Ascending aorta (tissue), 2 donors: ENCODE measurements around the gene DTX4. TPM values are rescaled to one million over a fixed set of nuclear protein-coding genes. Genes with fewer than 3 reads are reported as not detected.

Experiments used
- DNase-seq, 2 donors: peaks; one replicate each; pipeline ENCODE4 v3.0.0-alpha.2; 2019; ENCODE audit warnings: low spot score in 2 of 2
- H3K27ac ChIP-seq, 2 donors: fragments of 200-600 bp; sonication (generic); one replicate each; pipeline ENCODE4 v1.5.1; 2016 to 2017; ENCODE audit warnings: mild to moderate bottlenecking in 1 of 2
- H3K27me3 ChIP-seq: fragments of 200-600 bp; sonication (generic); one replicate; pipeline ENCODE4 v1.5.1; 2017
- H3K36me3 ChIP-seq, 2 donors: fragments of 200-600 bp; sonication (generic); one replicate each; pipeline ENCODE4 v1.5.1; 2016
- H3K4me1 ChIP-seq, 2 donors: fragments of 200-600 bp; sonication (generic); one replicate each; pipeline ENCODE4 v1.5.1; 2016 to 2017; ENCODE audit warnings: mild to moderate bottlenecking in 1 of 2
- H3K4me3 ChIP-seq, 2 donors: fragments of 200-600 bp; sonication (generic); one replicate each; pipeline ENCODE4 v1.5.1; 2016 to 2017; ENCODE audit warnings: mild to moderate bottlenecking in 1 of 2
- H3K9me3 ChIP-seq, 2 donors: fragments of 200-600 bp; sonication (generic); one replicate each; pipeline ENCODE4 v1.5.1; 2016
- intact Hi-C: fragments of 100-400 bp; cut with DNase I; formaldehyde crosslinking; loops from one replicate; pipeline ENCODE4 v1.15.1; 2023
- total RNA-seq: library from RNA; depleted of rRNA; stranded (reverse); fragments of >200 nt; gene quantifications from one replicate; pipeline ENCODE4 v1.1.0, GENCODE V29; 2016
- TF ChIP-seq, protein P1 (sequence below), 3 experiments: fragments of 200-600 bp in 2 of 3; fragments of 450-650 bp in 1 of 3; sonication (generic) in 2 of 3; IDR thresholded peaks; one replicate each; pipeline ENCODE4 v1.5.1; 2016 to 2019; ENCODE audit warnings: antibody characterized with exemption in 3 of 3, mild to moderate bottlenecking in 1 of 3, moderate library complexity in 1 of 3

DTX4 gene
- total RNA-seq, 1 donor from 2014 or later, result 9.6 TPM

DNA sequence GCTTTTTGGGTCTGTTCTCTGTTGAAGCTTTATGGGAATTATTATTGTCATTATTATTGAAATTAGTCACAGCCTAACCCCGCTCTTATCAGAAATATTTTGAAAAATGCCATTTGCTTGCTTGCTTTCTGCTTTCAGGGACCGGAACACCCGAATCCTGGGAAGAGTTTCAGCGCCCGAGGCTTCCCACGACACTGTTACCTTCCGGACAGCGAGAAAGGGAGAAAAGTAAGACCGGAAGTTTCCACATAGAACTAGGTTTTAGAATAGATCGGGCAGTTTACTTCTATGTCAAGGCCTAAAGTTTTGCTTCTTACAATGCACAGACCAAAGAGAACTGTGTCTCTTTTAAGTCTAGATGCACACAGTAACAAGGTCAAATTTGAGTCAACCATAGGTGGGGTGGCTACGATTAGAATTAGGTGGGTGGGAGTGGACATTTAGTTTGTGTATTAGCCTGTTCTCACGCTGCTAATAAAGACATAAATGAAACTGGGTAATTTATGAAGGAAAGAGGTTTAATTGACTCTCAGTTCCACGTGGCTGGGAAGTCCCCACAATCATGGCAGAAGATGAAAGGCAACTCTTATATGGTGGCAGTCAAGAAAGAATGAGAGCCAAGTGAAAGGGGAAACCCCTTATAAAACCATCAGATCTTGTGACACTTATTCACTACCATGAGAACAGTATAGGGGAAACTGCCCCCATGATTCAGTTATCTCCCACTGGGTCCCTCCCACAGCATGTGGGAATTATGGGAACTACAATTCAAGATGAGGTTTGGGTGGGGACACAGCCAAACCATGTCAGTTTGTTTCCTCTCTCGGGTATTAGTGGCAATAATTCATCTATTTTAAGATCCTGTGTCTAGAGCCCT is 27.9 kb downstream of the DTX4 start:
- DNase-seq, result no peak
- Histone ChIP-seq H3K4me1 (peaks cover 4 to 18% of the 10 kb centered on the region in 2 donors), H3K27ac (peak overlapping the region; percentile 40 to 74), H3K36me3 (peaks cover 0 to 5% of the 10 kb centered on the region in 2 donors), H3K4me3 (no peak overlapping the region), H3K9me3 (no peaks in the 10 kb centered on the region), H3K27me3 (no peaks in the 10 kb centered on the region)
- TF ChIP-seq, protein P1, sequence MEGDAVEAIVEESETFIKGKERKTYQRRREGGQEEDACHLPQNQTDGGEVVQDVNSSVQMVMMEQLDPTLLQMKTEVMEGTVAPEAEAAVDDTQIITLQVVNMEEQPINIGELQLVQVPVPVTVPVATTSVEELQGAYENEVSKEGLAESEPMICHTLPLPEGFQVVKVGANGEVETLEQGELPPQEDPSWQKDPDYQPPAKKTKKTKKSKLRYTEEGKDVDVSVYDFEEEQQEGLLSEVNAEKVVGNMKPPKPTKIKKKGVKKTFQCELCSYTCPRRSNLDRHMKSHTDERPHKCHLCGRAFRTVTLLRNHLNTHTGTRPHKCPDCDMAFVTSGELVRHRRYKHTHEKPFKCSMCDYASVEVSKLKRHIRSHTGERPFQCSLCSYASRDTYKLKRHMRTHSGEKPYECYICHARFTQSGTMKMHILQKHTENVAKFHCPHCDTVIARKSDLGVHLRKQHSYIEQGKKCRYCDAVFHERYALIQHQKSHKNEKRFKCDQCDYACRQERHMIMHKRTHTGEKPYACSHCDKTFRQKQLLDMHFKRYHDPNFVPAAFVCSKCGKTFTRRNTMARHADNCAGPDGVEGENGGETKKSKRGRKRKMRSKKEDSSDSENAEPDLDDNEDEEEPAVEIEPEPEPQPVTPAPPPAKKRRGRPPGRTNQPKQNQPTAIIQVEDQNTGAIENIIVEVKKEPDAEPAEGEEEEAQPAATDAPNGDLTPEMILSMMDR (IDR thresholded peaks at IDR 0.05), result no peak
- intact Hi-C loops, result no loop called here

DNA sequence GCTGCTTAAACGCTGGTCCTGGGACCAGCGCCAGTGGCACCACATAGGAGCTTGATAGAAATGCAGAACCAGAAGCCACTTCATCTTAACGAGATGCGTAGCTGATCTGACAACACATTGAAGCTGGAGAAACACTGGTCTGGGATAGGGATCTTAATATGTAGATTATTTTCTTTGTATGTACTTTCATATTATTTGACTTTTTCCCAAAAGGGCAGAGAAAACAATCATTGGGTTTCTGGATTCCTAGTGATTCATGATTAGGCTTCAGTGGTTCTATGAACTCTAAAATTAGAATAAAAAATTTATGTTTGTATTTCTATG is 28.5 kb downstream of the DTX4 start:
- TF ChIP-seq, protein P1 (IDR thresholded peaks at IDR 0.05), result no peak
- intact Hi-C loops, result no loop called here
- Histone ChIP-seq H3K4me1 (peaks cover 4 to 18% of the 10 kb centered on the region in 2 donors), H3K27ac (peak overlapping the region; percentile 40 to 74), H3K9me3 (no peaks in the 10 kb centered on the region), H3K36me3 (peaks cover 0 to 9% of the 10 kb centered on the region in 2 donors), H3K4me3 (no peak overlapping the region), H3K27me3 (no peaks in the 10 kb centered on the region)
- DNase-seq, result no peak

DNA sequence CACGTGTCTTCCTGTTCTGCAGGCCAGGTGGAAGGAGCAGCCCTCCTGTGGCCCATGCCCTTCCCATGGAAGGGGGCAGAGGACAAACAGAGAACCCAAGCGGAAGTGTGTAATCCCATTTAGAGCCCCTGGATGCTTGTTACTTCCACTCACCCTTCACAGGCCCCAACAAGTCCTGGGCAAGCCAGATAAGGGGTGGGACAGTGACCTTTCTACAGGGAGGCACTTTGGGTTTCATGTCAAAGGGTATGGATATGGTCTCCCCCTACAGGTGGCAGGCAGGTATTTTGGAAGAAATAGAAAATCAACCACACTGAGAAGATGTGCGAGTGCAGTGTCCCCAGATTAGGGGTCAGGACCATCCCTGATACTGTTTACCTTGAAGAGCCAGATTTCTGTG is 29.4 kb downstream of the DTX4 start:
- H3K36me3 ChIP-seq, result peaks cover 0 to 9% of the 10 kb centered on the region in 2 donors
- H3K27me3 ChIP-seq, result no peaks in the 10 kb centered on the region
- H3K4me1 ChIP-seq, result peaks cover 4 to 18% of the 10 kb centered on the region in 2 donors
- TF ChIP-seq, protein P1 (IDR thresholded peaks at IDR 0.05), result no peak
- peak overlapping the region; percentile 40 to 74 for H3K27ac ChIP-seq
- intact Hi-C loops, result no loop called here
- H3K4me3 ChIP-seq, result no peak overlapping the region
- H3K9me3 ChIP-seq, result no peaks in the 10 kb centered on the region
- DNase-seq, result no peak

DNA sequence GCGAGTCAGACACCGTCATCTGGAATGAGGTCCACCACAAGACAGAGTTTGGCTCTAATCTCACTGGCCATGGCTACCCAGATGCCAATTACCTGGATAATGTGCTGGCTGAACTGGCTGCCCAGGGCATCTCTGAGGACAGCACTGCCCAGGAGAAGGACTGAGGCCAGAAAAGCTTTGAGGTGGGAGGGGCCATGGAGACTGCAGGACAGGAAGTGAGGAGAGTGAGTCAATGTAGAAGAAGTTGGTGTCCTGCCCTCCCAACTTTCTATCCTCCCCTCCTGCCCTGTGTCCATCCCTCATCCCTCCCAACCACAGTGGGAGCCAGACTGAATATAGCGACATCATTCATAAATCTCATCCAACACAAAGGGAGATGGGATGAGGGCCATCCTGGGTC is 32.8 kb downstream of the DTX4 start:
- Histone ChIP-seq H3K27ac (no peak overlapping the region), H3K36me3 (peaks cover 0 to 9% of the 10 kb centered on the region in 2 donors), H3K4me1 (peaks cover 2 to 15% of the 10 kb centered on the region in 2 donors), H3K4me3 (no peak overlapping the region), H3K9me3 (no peaks in the 10 kb centered on the region), H3K27me3 (no peaks in the 10 kb centered on the region)
- TF ChIP-seq, protein P1 (IDR thresholded peaks at IDR 0.05), result no peak
- intact Hi-C loops, result no loop called here
- no peak for DNase-seq

DNA sequence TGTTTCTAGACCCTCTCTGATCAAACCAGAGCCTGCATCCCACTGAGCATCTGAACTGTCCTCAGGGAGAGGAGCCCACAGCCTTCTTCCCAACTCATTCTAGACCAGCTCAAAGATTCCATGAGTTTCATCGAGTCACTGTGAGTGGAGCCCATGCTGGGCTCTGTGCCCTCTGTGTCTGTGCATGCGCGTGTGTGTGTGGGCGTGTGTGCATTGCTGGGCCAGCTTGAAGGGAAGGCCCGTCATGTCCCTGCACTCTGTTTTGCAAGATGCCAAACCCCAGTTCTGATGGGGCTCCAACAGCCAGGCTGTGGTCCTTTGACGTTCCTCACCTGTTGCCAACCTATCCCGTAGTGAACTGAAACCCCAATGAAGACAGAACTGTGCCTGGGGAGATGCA is 33.7 kb downstream of the DTX4 start:
- intact Hi-C loops, result no loop called here
- TF ChIP-seq, protein P1 (IDR thresholded peaks at IDR 0.05), result no peak
- no peak overlapping the region for H3K4me3 ChIP-seq

More for the DNA sequence above, 33.7 kb downstream of the DTX4 start:
- Histone ChIP-seq H3K27ac (no peak overlapping the region), H3K9me3 (no peaks in the 10 kb centered on the region), H3K27me3 (no peaks in the 10 kb centered on the region), H3K4me1 (peaks cover 2 to 12% of the 10 kb centered on the region in 2 donors), H3K36me3 (peaks cover 0 to 9% of the 10 kb centered on the region in 2 donors)
- DNase-seq, result no peak
